NCI-H345 treated with DMSO at 0.1 percent for 48 hours (cell line): ENCODE results near the gene TXNRD3.

Experiments used
- DNase-seq: peaks from one replicate; lab custom pipeline; 2025; ENCODE audit not compliant: unreplicated experiment; lab: John Stamatoyannopoulos, UW

Gene TXNRD3

DNA sequence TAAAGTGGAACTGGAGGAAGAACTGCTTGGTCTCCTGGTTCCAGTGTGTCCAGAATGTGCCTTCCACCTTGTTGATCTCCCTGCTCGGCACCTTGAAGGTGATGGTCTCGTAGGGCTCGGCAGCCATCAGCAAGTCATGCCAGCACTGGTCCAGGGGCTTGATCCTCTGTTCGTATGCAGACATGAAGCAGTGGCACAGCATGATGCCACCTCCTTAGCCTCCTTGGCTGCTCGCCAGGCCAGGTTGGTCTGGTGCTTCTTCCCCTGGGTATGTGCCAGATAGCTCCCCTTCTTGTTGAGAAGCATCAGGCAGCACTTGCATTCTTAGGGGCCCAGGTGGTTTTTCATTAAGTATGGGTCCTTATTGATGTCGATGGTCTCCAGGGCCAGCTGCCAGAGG lies 17.8 kb upstream of the TXNRD3 start:
- DNase-seq: no peak

DNA sequence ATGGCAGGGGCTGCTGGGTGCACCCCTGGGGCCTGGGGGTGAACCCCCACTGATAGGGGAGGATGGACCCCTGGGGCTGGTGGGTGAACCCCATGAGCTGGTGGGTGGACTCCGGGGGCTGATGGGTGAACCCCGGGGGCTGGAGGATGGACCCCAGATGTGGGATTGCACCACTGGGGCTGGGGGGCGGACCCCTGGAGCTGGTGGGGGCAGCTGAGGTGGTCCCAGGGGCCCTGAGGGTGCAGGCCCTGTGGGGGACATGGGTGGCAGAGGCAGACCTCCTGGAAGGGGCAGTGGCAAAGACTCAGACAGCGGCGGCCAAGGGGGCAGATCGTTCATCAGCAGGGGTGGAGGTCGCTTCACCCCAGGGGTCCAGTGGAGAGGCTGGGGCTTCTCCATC lies 17.4 kb upstream of the TXNRD3 start:
- no peak for DNase-seq

DNA sequence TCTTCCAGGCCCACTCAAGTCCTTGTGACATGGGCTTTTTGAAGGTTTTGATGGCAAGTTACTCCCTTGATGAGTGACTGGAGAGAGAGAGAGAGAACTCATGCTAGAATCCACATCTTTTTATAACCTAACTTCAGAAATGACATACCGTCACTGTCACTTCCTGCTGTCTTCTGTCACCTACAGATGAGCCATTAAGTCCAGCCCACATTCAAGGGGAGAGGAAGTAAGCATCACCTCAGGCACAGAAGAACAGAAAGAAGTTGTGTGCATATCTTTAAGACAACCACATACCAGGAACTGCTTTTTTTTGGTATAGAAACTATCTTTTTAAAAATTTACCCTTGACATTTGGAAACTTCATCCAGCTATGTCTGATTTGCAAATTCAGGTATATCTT lies 16.6 kb upstream of the TXNRD3 start:
- no peak for DNase-seq

DNA sequence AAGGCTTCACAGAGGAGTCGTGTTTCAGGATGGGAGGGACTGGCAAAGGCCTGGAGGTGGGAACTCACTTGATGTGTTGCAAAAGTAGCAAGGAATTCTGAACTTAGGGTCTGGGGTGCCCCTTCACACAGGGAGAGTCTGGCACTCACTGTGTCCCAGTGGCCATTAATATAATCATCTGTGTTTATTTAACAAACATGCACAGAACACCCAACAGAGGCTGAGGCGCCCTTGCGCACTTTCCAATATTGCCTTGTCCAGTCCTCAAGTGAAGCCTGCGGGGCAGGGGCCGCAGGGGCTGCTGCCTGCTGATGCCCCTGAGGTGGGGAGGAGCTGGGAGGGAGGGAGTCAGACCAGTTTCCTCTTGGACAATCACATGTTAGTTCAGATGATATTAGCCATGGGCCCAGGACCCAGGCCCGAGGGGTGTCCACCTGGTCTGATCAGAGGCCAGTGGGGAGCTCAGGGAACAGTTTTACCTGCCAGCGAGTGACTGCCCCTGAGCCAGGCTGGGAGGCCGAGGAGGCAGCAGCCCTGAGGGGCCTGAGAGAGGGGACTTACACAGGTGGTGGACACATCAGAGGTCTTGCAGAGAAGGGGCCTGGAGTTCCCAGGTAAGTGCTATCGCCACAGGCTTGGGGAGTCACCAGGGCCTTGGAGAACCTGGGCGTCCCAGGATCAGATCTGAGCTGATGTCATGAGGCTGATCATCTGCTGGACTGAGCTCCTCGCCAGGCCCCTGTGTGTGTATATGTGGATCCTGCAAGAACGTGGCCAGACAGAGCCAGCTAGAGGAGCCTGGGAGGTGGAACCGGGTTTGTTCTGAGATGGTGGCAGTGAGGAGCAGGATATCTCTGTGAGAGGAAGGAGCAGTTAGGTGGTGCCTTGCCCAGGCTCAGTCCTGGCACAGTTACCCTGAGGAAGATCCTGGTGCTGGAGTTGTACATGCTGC lies 13.8 kb upstream of the TXNRD3 start:
- DNase-seq: no peak

DNA sequence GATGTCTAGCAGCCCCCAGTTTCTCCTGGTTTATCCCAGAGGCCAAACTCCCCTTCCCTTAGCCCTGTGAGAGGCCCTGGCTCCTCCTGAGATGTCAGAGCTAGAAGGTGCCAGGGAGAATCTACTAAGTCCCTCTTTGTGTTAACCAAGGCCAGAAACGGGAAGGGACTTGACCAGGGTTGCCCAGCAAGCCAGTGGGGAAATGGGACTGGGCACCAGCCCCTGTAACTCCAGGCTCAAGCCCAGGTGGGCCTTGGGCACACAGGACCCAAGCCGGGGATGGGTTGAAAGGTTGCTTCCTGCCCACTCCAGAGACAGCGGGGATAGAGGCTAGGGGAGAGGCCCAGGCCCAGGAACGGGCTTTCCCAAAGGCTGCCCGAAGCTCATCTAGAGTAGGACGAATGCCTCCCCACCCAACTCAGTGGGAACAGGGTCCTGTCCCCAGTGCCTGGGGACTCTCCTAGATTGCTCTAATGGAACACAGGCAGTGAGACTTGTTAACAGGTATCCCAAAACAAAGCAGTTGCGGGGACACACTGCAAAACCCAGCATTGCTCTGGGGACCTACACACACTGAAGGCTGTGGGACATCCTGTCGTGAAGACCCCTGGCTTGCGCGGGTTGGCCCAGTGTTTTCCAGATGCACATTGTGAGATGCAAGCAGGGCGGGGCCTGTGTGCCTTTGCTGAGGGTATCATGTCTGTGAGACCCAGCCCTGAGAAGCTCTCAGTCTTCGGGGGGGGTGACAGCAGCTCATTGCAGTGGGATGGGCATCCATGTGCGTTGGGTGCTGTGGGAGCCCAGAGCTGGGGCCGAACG lies 12.9 kb upstream of the TXNRD3 start:
- no peak for DNase-seq

DNA sequence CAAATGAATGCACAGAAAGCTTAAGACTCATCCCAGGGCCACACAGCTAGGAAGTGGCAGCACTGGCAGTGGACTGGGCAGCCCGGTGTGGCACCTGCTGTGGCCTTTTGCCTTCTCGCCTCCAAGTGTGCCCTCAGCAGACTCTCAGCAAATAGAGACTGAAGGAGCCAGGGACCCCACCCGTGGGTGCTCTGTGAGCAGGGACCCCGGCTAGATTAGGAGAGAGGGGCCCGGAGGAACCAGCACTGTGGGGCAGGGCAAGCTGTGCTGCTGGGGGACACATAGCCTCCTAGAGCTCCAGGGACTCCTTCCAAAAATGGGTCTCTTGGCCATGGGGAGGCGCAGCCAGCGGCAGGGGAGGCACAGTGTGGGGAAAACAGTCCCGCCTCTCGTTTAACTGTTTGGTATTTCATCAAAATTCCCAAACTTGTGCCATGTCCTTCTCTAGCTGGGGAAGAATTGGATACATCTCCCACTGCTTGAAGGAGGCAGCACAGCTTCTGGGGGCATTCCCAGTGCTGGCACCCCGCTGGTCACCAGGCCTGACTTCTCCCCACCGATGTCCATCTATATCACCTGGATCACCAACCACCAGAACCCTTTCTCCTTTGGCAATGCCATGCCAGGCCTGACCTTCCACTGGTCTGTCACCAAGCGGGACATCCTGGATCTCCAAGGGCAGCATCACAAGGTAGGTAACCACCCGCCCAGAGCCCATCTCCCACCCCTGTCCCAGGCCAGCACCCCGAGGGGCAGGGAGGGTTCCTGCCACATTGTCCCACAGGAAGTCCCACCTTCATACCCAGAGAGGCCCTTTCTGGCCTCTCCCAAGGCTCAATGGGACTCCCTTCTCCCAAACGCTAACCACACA lies 12.0 kb upstream of the TXNRD3 start:
- no peak for DNase-seq

DNA sequence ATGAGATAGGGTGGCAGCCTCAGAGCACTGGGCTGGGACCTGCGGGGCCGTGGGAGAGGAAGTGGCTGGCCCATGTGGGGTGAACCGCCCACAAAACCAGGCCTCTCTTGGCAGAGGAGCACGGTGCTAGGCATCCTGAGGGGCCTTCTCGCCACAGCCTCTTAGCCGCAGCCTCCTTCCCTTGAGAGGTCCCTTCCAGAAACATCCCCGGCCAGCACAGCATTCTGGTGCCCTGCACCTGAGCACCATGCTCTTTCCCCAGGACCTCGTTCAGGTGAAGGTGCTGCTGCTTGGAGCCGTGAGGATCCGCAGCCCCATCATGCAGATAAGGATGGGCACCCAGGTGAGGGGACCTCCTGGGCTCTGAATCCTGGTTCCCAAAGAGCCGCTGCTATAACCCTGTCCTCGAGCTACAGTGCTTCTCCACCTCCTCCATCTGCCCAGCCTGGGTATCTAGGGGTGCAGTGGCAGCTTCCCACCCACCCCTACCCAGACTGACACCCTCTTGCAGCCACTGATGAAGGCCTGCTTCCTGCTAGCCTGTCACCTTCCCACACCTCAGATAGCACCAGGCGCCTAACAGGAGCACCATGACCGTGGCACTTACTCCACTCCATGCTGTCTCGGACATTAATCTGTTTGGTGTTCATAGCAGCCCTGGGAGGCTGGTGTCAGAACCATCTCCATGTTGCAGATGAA lies 11.2 kb upstream of the TXNRD3 start:
- no peak for DNase-seq

DNA sequence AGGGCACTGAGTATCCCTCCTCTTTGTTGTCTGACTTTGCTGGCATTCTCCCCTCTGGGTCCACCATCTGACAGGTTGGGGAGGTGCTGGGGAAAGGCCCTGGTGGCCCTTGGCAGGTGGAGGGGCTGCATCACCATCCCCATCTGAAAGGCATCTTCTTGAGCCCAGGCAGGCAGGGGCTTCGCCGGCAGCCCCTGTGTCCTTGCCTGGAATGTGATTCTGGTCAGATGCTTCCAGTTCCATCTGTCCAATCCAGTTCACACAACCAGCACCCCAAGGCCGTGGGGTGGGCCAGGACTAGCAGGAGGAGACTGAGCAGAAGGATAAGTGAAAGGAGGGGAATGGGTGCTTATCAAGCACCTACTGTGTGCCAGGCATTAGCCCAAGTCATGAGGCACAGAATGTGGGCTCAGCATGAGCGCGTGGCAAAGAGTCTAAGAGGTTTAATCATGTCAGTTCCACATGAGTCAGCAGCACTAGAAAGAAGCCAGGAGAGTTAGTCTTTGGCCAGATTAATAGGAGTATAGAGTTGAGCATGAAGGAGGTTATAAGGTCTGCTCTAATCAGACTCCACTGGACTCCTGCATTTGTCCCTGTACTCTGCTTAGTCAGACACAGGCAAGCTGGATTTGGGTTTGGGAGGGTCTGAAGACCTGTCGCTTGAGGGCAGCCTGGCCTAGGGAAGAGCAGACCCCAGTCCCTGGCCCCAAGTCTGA lies 10.5 kb upstream of the TXNRD3 start:
- DNase-seq: no peak

DNA sequence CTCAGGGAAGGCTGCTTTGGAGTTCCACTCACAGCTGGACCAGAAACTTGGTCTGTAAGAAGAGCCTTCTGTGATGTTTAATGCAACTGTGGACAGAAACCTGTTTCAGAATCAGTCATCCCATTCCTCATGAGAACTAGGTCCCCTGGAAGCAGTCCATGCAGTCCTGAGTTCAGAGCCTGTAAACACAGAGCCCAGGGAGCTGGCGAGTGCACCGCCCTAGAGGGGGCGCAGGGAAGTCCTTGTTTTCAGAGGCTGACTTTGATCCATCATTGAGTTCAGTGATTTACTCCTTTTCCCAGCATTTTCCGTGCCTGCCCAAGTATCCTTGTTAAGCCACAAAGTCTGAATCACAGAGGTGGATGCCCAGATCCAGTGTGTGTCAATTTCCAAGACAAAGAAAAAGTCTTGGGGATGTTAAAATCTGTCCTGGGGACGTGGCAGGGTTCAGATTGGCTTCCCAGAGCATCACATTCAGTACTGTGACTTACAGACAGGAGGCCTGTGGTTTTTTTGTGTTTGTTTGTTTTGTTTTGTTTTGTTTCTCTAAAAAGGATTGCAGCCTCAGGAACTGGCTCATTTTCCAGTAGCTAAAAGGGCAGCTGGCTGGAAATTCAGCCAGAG lies 9.8 kb upstream of the TXNRD3 start:
- no peak for DNase-seq

DNA sequence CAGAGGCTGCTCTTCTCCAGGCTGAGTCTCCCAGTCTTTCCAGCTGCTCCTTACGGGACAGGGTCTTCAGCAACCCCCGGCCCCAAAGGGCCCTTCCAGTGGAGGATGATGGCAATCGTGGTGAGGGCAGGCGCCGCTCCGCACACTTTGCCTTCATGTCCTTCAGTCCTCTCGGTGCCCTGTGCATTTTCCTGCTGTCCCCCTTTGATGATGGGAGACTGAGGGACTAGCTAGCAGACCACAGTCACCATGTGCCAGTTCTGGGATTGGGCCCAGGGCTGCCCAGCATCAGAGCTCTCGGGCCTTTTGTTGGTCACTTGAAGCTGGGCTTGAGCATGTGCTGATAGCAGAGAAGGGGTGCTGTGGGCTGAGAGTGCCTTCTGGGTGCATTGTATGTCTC lies 8.8 kb upstream of the TXNRD3 start:
- no peak for DNase-seq

DNA sequence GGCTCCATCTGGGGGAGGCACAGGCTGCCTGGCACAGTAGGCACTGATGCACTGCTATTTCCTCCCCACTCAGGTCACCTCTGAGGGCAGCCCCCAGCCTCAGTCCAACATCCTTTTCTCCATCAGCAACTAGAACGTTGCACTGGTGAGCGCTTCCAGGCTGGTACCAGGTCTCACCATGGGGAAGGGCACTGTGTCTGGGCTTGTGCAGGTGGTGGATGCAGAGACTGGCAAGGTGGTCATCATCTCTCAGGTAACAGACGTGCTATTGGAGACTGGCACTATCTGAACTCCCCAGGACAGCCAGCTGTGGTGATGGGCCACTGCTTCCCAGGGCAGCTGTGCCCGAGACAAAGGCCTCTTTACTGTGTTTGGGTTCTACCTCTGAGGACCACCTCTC lies 8.3 kb upstream of the TXNRD3 start:
- no peak for DNase-seq

DNA sequence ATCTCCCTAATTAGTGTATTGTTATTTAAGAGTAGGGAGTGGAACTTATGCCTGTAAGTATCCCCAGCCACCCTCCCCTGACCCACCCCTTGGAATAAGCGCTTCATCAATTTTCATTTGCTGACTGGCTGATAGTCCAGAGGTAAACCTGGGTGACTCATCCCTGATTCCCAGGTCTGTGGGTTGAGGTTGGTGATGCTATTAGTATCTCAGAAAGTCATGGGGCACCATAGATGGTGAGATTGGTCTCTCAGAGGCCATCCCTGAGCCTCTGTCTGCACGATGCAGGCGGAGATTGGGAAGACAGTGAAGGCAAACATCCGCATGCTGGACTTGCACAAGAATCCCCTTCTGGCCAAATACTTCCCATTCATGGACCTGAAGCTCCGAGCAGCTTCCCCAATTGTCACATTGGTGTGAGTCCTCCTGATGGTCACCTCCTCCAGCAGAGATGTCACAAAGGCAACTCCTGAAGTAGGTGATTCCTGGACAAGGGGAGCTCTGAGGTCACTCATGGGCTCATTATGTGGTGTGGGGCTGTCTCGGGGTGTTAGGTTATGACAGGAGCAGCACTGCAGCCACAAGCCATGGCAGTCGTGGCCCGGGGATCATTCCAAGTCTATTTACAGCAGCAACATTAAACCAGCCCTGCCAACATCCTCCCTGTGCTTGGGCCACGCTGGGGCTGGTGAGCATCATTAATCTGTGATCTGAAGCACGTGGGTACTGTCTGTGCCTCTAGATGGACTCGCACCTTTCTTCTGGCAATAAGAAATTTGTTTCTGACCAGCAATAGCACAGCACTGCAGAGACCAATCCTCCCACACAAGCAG lies 6.8 kb upstream of the TXNRD3 start:
- no peak for DNase-seq

DNA sequence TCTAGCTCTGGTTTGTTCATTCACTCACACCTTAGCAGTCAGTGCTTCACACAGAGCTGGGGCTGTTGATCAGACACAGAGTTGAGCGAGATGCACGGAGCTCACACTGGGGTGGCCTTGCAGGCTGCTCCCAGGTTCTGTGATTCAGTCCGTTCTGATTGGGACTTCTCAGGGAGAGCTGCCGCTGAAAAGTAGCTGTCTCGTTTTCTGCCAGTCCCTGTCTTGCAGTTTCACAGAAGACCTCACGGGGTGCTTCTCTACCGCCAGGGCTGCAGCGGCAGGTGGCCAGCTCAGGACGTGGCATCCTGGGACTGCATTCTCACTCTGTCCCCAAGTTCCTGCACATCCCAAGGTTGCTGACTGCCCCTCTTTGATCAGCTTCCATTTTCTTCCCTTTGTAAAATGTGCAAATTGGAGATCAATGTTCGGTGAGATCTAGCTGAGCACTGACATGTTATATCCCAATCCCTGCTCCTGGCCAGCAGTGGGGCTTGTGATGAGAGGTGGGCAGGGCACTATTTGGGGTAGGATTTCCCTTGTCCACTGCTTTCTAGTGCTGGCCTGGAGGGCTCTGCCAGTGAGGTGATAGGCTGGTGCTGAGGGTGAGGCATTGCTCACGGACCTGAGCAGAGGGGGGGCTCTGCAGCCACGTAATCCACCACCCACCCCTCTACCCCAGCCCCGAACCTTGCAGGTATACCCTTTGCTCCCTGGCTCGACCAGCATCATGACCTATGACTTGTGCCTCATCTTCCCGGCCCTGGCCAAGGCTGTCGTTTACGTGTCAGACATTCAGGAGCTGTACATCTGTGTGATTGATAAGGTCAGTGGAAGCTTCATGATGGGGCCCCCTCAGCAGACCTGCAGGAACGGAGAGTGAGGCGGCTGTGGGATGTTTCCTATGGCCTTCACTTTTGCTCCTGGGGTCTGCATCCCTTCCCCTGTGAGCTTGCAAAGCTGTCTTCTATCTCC lies 5.3 kb upstream of the TXNRD3 start:
- no peak for DNase-seq

DNA sequence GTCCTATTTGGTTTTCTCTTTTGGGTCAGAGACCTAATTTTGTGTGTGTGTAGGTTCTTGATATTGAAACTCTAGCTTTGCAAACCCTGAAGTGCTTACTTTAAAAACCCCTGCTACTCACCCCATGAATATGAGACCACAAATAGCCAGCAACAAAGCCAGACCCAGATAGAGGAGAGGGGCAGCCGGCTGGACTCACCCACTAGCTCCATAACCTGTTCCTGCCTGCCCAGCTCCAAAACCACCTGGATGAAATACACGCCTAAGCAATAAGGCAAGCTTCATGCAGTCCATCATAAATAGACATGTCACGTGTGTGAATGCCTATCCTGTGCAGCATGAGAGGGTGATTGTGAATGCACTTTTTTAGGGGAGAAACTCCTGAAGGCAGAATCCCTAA lies 3.7 kb upstream of the TXNRD3 start:
- DNase-seq: no peak

DNA sequence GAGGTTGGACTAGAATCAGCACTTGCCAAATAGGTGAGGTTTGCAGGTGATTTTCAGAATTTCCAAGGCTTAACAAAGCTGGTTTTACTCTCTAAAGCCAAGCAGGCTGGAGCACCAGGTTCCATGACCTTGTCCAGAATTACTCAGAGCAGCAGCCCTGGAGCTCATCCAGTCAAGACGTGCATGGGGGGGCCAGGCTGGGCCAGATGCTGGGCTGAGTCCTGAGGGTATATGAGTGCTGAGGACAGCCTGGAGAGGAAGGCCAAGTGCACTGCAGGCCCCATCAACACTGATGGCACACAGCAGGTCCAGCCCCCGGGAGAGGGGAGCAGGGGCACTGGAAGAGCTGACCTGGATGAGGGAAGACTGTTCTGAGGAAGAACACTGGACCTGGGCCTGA lies 3.0 kb upstream of the TXNRD3 start:
- DNase-seq: no peak

DNA sequence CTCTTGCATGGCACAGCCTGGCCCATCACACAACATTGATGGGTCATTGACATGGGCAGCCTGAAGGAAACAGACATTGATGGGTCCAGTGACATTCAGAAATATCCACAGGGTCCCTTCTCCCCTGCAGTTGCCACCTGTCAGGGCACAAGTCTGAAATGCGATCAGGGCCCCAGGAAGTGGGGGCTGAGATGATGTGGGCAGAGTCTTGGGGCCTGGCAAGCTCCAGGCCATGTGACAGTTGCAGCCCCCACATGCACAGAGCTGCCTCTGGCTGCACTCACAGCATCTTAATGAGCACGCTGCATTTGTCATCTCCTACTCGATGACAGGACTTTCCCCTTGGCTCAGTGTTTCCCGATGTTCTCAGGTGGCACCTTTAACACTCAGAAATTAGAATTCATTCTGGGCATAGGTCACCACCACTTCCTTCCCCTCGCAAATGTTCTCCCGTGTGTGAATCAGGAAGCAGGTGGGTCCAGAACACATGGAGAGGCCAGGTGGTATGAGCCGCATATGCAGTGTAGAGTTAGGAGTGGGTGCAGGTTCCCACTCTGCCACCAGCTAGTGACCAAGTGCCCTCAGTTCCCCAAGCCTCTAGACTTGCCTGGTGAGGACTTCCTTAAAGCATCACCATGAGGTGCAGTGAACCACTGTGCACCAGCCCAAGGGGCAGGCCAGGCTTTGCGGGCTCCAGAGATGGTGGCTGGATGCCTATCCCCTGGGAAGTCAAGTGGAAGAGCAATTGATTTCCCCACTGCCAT lies 1.6 kb upstream of the TXNRD3 start:
- DNase-seq: no peak

DNA sequence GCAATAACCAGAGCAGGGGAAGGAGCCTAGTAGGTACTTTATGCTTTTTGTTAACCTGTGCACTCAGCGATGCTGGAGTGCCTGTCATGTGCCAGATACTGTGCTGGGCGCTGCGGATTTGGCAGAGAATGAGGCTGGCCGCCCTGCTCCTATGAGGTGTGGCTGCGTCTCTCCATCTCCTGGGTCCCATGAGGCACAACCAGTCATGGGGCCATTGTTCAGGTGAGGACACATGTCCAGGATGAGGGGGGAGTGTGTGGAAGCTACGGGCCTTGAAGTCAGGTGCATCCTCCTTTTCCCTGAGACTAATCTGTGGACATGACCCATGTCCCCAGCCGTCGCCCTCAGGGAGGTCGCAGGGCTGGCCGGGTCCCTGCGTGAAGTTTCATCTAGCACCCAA lies 963 bp upstream of the TXNRD3 start:
- DNase-seq: no peak
